ENCODE results near the gene TMEM82.

- no peak for TF ChIP-seq ZBTB7A (IDR thresholded peaks at IDR 0.05; ENCODE audit: low read depth)
- no peak for TF ChIP-seq MAX (IDR thresholded peaks at IDR 0.05)
- no peak for TF ChIP-seq EGR1 (IDR thresholded peaks at IDR 0.05)
- TF ChIP-seq NFIC (IDR thresholded peaks at IDR 0.05), result no peak
- TF ChIP-seq TEAD4 (IDR thresholded peaks at IDR 0.05), result no peak
- no peak for TF ChIP-seq CEBPB (IDR thresholded peaks at IDR 0.05)
- TF ChIP-seq REST (IDR thresholded peaks at IDR 0.05; ENCODE audit: low read depth), result no peak
- TF ChIP-seq TAF1 (IDR thresholded peaks at IDR 0.05; ENCODE audit: low read depth), result no peak
- TF ChIP-seq RAD21 (IDR thresholded peaks at IDR 0.05; ENCODE audit: low read depth), result no peak
- TF ChIP-seq TCF12 (IDR thresholded peaks at IDR 0.05; ENCODE audit: low read depth), result no peak
- TF ChIP-seq CREB1 (IDR thresholded peaks at IDR 0.05; ENCODE audit: low read depth), result no peak
- TF ChIP-seq EP300 (IDR thresholded peaks at IDR 0.05; ENCODE audit: borderline replicate concordance), result no peak
- TF ChIP-seq USF1 (IDR thresholded peaks at IDR 0.05), result no peak
- TF ChIP-seq FOXM1 (IDR thresholded peaks at IDR 0.05; ENCODE audit: borderline replicate concordance, low read depth), result no peak
Observed at GRCh38 chr1:15734296-15734695, 8.0 kb upstream of the TMEM82 start.
